T-cell (primary cell): Measurements from ENCODE around the gene VPS37C. TPM values are rescaled to one million over a fixed set of nuclear protein-coding genes. Genes with fewer than 3 reads are reported as not detected.
A peak's percentile ranks its signal among the peaks of the same experiment; 100 is the strongest.
"Not testable (repeated sequence)": the region's sequence is repeated elsewhere in the genome, so short reads cannot be mapped to it uniquely, and the experiment has no call there.

ENCODE experiments used
- ATAC-seq, 4 experiments: fragments of 200-7000 bp in 3 of 4; fragments of 150-1000 bp in 1 of 4; cut with Tn5 transposase; replicated peaks in 1 of 4; 1 replicate in 3 of 4; 2 replicates in 1 of 4; pipeline ENCODE4 v1.10.0; 2021; ENCODE audit warnings: moderate library complexity in 3 of 4, mild to moderate bottlenecking in 2 of 4, moderate number of reproducible peaks in 1 of 4
- CTCF ChIA-PET, 2 donors: fragments of 300-600 bp; sonication (Branson Sonifier 250); formaldehyde crosslinking; loops; one replicate each; lab custom pipeline; 2022; ENCODE audit warnings: antibody characterized with exemption in 2 of 2; lab: Charles Lee
- POLR2A ChIA-PET, 2 donors: fragments of 300-600 bp; sonication (Branson Sonifier 250); formaldehyde crosslinking; loops; one replicate each; lab custom pipeline; 2022; ENCODE audit warnings: antibody characterized with exemption in 2 of 2; lab: Charles Lee
- DNase-seq, 35 experiments: peaks; one replicate each; pipeline versions ENCODE4 v3.0.0 to v3.0.0-alpha.2; 2013 to 2023
- H3K27ac ChIP-seq: one replicate; pipeline ENCODE4 v1.5.1; 2013; ENCODE audit warnings: low read length
- H3K27me3 ChIP-seq, 2 experiments: replicated peaks in 1 of 2; 1 replicate in 1 of 2; 2 replicates in 1 of 2; pipeline versions ENCODE4 v1.6.1 to v1.7.0; 2013; ENCODE audit warnings: low read length in 1 of 2, mixed read lengths in 1 of 2; ENCODE audit not compliant: control insufficient read depth in 2 of 2, insufficient read depth in 2 of 2; ENCODE audit errors: extremely low read depth in 1 of 2
- H3K36me3 ChIP-seq, 2 donors: 1 replicate in 1 of 2; 2 replicates in 1 of 2; pipeline versions ENCODE4 v1.6.1 to v1.7.0; 2013; ENCODE audit warnings: low read length in 1 of 2; ENCODE audit not compliant: control insufficient read depth in 2 of 2, insufficient read depth in 1 of 2; ENCODE audit errors: extremely low read depth in 1 of 2
- H3K4me1 ChIP-seq, 2 experiments: 1 replicate in 1 of 2; 2 replicates in 1 of 2; pipeline versions ENCODE4 v1.6.1 to v1.7.0; 2013; ENCODE audit warnings: low read length in 2 of 2, mixed read lengths in 1 of 2; ENCODE audit not compliant: insufficient read depth in 2 of 2, control insufficient read depth in 1 of 2; ENCODE audit errors: extremely low read depth in 1 of 2
- H3K4me3 ChIP-seq, 2 donors: 1 replicate in 1 of 2; 2 replicates in 1 of 2; pipeline versions ENCODE4 v1.5.1 to v1.7.0; 2013; ENCODE audit warnings: mild to moderate bottlenecking in 2 of 2, low read length in 1 of 2, moderate library complexity in 1 of 2; ENCODE audit not compliant: control insufficient read depth in 1 of 2; ENCODE audit errors: extremely low read depth in 1 of 2
- H3K9me3 ChIP-seq: 2 replicates; pipeline ENCODE4 v1.7.0; 2013
- H3K27ac Mint-ChIP-seq, 2 donors: one replicate each; pipeline ENCODE4 v1.8.0; 2020 to 2021; ENCODE audit warnings: mild to moderate bottlenecking in 2 of 2, mixed read lengths in 2 of 2
- H3K27me3 Mint-ChIP-seq, 2 donors: one replicate each; pipeline ENCODE4 v1.8.0; 2021 to 2022; ENCODE audit warnings: mixed read lengths in 2 of 2
- H3K36me3 Mint-ChIP-seq: one replicate; pipeline ENCODE4 v1.8.0; 2021; ENCODE audit warnings: mixed read lengths
- H3K4me1 Mint-ChIP-seq, 3 donors: one replicate each; pipeline ENCODE4 v1.8.0; 2020 to 2022; ENCODE audit warnings: mixed read lengths in 3 of 3, mild to moderate bottlenecking in 1 of 3
- H3K4me3 Mint-ChIP-seq, 3 donors: one replicate each; pipeline ENCODE4 v1.8.0; 2020 to 2022; ENCODE audit warnings: mild to moderate bottlenecking in 3 of 3, mixed read lengths in 3 of 3, moderate library complexity in 3 of 3
- H3K9me3 Mint-ChIP-seq, 3 donors: one replicate each; pipeline ENCODE4 v1.8.0; 2020 to 2022; ENCODE audit warnings: mixed read lengths in 3 of 3
- WGBS: methylation state at CpG from one replicate; pipeline ENCODE4 v1.1.5; 2013; ENCODE audit warnings: missing lambda C conversion rate; ENCODE audit not compliant: insufficient coverage; 5-methylcytosine and 5-hydroxymethylcytosine counted together
- total RNA-seq, 35 experiments: library from RNA in 6 of 35; stranded (reverse) in 6 of 35; fragments of 120-200 nt in 1 of 35; gene quantifications; one replicate each; pipeline versions ENCODE4 v1.2.1 to v1.2.4 and lab custom pipeline; 2013 to 2026

The VPS37C gene
- total RNA-seq, 5 donors from 2014 or later (not counting 1 experiment from before 2014, with no cell fraction given) = 3.3 to 7.9 (median 7.3) TPM

- no peaks in the 10 kb centered on the region for H3K9me3 ChIP-seq
- H3K4me3 ChIP-seq = no peak overlapping the region
- ChIA-PET POLR2A (no interaction called here), CTCF (no interaction called here)
- no peak overlapping the region for H3K27ac ChIP-seq
- ATAC-seq (peak in 1 of 4 experiments; percentile 31), DNase-seq (no peak)
- H3K36me3 ChIP-seq = no peaks in the 10 kb centered on the region
- peaks cover 0 to 6% of the 10 kb centered on the region in 2 donors for H3K27me3 Mint-ChIP-seq
- WGBS = 18% methylated on average over 4 of the region's 5 CpGs
- H3K4me1 Mint-ChIP-seq = peaks cover 20 to 27% (median 24%) of the 10 kb centered on the region in 3 donors
- no peaks in the 10 kb centered on the region for H3K36me3 Mint-ChIP-seq
- H3K27ac Mint-ChIP-seq = peak overlapping the region; percentile 54 to 74
- peak overlapping the region in 1 of 3 donors; percentile 50 for H3K4me3 Mint-ChIP-seq
- H3K27me3 ChIP-seq = peaks cover 0 to 18% of the 10 kb centered on the region in 2 experiments
- H3K9me3 Mint-ChIP-seq = no peaks in the 10 kb centered on the region
- H3K4me1 ChIP-seq = peaks cover 11 to 21% of the 10 kb centered on the region in 2 experiments
Measured at GRCh38 chr11:61172356-61172755, 11.1 kb upstream of the VPS37C start.

DNA sequence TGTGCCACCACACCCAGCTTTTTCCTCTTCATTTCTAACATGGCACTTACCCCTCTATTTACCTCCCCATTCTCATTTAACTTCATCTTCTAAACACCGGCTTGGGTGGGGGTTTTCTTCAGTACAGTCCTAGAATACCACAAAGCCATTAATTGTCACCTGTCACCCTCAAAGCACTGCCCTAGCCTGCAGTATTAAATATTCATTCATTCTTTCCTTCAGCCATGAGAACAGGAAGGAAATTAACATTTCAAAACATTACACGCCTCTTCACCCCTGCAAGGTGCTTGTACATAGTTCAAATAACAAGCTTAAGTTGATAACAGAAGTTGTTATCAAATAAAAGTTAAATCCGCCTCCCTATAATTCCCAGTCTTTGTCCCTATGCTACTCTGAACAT lies 10.7 kb upstream of the VPS37C start:
- Histone ChIP-seq H3K27ac (no peak overlapping the region), H3K9me3 (no peaks in the 10 kb centered on the region), H3K27me3 (peaks cover 0 to 18% of the 10 kb centered on the region in 2 experiments), H3K4me1 (peaks cover 11 to 21% of the 10 kb centered on the region in 2 experiments), H3K4me3 (no peak overlapping the region), H3K36me3 (no peaks in the 10 kb centered on the region)
- no peaks in the 10 kb centered on the region for H3K36me3 Mint-ChIP-seq
- H3K27ac Mint-ChIP-seq = peak overlapping the region; percentile 54 to 74
- CTCF ChIA-PET = no interaction called here
- H3K27me3 Mint-ChIP-seq = peaks cover 0 to 6% of the 10 kb centered on the region in 2 donors
- DNase-seq = no peak
- peak overlapping the region in 1 of 3 donors; percentile 50 for H3K4me3 Mint-ChIP-seq
- no CpG with 5 or more reads among the region's 3 CpGs for WGBS
- peaks cover 22 to 29% (median 24%) of the 10 kb centered on the region in 3 donors for H3K4me1 Mint-ChIP-seq
- no peaks in the 10 kb centered on the region for H3K9me3 Mint-ChIP-seq
- POLR2A ChIA-PET = no interaction called here
- peak in 2 of 4 experiments; percentile 32 to 55 for ATAC-seq

DNA sequence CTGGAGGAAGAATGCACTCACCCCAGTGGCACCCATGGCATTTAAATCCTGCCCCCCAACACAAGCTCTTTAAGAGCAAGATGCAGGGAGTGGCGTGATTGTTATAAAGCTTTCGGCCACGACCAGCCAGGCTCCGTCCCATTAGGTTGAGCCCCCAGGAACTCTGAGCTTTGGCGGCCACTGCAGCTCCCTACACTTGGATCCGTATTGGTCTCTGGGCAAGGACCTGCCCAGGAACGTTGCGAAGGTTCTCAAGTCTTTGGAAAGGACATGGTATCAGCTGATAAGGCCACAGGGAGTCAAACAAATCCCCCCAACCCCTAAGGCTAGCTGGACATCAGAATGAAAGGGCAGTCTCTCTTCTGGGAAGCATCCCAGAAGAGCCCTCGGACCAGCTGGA lies 9.3 kb upstream of the VPS37C start:
- no peak for DNase-seq
- Histone ChIP-seq H3K4me1 (peaks cover 11 to 21% of the 10 kb centered on the region in 2 experiments), H3K27me3 (peaks cover 0 to 18% of the 10 kb centered on the region in 2 experiments), H3K4me3 (no peak overlapping the region), H3K9me3 (no peaks in the 10 kb centered on the region), H3K36me3 (no peaks in the 10 kb centered on the region), H3K27ac (no peak overlapping the region)
- ATAC-seq = no peak
- Mint-ChIP-seq H3K36me3 (no peaks in the 10 kb centered on the region), H3K4me3 (no peak overlapping the region), H3K27ac (no peak overlapping the region), H3K9me3 (no peaks in the 10 kb centered on the region), H3K4me1 (peaks cover 22 to 29% (median 24%) of the 10 kb centered on the region in 3 donors), H3K27me3 (no peaks in the 10 kb centered on the region)
- CTCF ChIA-PET = interaction anchor here in 1 of 2 donors (0.6 to 0.9 kb wide), 3 partner anchors 255 to 340 kb away, joined by 3 to 5 read pairs (median 3); no protein-coding TSS in a partner anchor
- POLR2A ChIA-PET = no interaction called here
- 94% methylated on average over 9 of the region's 9 CpGs for WGBS

- no CpG with 5 or more reads among the region's 1 CpG for WGBS
- ATAC-seq = no peak
- H3K4me3 ChIP-seq = no peak overlapping the region
- Mint-ChIP-seq H3K36me3 (no peaks in the 10 kb centered on the region), H3K27ac (no peak overlapping the region), H3K27me3 (no peaks in the 10 kb centered on the region), H3K9me3 (no peaks in the 10 kb centered on the region), H3K4me1 (peaks cover 27 to 39% (median 36%) of the 10 kb centered on the region in 3 donors), H3K4me3 (no peak overlapping the region)
- no peak overlapping the region for H3K27ac ChIP-seq
- peaks cover 15 to 21% of the 10 kb centered on the region in 2 experiments for H3K4me1 ChIP-seq
- H3K36me3 ChIP-seq = no peaks in the 10 kb centered on the region
- H3K9me3 ChIP-seq = no peaks in the 10 kb centered on the region
- peaks cover 0 to 7% of the 10 kb centered on the region in 2 experiments for H3K27me3 ChIP-seq
- ChIA-PET POLR2A (no interaction called here), CTCF (no interaction called here)
- DNase-seq = no peak
Measured at GRCh38 chr11:61168800-61169199, 7.6 kb upstream of the VPS37C start.

GRCh38 chr11:61168042-61168688 lies 6.9 kb upstream of the VPS37C start:
- H3K9me3 Mint-ChIP-seq = no peaks in the 10 kb centered on the region
- no peak for ATAC-seq

GRCh38 chr11:61166331-61166730 lies 5.1 kb upstream of the VPS37C start:
- H3K4me3 ChIP-seq, H3K9me3 ChIP-seq, H3K27me3 ChIP-seq, DNase-seq, H3K27ac ChIP-seq, H3K27ac Mint-ChIP-seq, POLR2A ChIA-PET, H3K4me3 Mint-ChIP-seq, H3K9me3 Mint-ChIP-seq, H3K36me3 Mint-ChIP-seq, CTCF ChIA-PET, ATAC-seq, H3K27me3 Mint-ChIP-seq, H3K36me3 ChIP-seq: not testable (repeated sequence)
- peaks cover 9 to 16% of the 10 kb centered on the region in 2 experiments for H3K4me1 ChIP-seq
- WGBS = 99% methylated on average over 13 of the region's 31 CpGs
- peaks cover 25 to 40% (median 29%) of the 10 kb centered on the region in 3 donors for H3K4me1 Mint-ChIP-seq

More at GRCh38 chr11:61168042-61168688, 6.9 kb upstream of the VPS37C start:
- peaks cover 28 to 38% (median 36%) of the 10 kb centered on the region in 3 donors for H3K4me1 Mint-ChIP-seq
- POLR2A ChIA-PET = no interaction called here
- H3K4me3 ChIP-seq = no peak overlapping the region
- H3K4me3 Mint-ChIP-seq = no peak overlapping the region
- H3K36me3 Mint-ChIP-seq = no peaks in the 10 kb centered on the region
- H3K27me3 Mint-ChIP-seq = no peaks in the 10 kb centered on the region
- no peaks in the 10 kb centered on the region for H3K9me3 ChIP-seq
- H3K27ac ChIP-seq = no peak overlapping the region
- peaks cover 0 to 5% of the 10 kb centered on the region in 2 experiments for H3K27me3 ChIP-seq
- H3K4me1 ChIP-seq = peaks cover 15 to 21% of the 10 kb centered on the region in 2 experiments
- no peak overlapping the region for H3K27ac Mint-ChIP-seq
- no peaks in the 10 kb centered on the region for H3K36me3 ChIP-seq
- 62% methylated on average over 2 of the region's 9 CpGs for WGBS
- CTCF ChIA-PET = no interaction called here
- no peak for DNase-seq
